Hepatocyte (in vitro differentiated cells): Measurements from ENCODE around the gene FNDC3B.

ENCODE experiments used
- CTCF ChIP-seq: fragments of 200-600 bp; sonication (generic); IDR thresholded peaks from 2 replicates; pipeline ENCODE4 v1.5.1; 2016; ENCODE audit warnings: antibody characterized with exemption, mild to moderate bottlenecking; ENCODE audit not compliant: poor library complexity
- EZH2phosphoT487 ChIP-seq: fragments of 200-600 bp; sonication (generic); IDR thresholded peaks from one replicate; pipeline ENCODE4 v1.6.1; 2018; ENCODE audit warnings: antibody characterized with exemption, mild to moderate bottlenecking, low read depth, moderate library complexity; ENCODE audit not compliant: unreplicated experiment, severe bottlenecking

- TF ChIP-seq CTCF (no peak), EZH2phosphoT487 (no peak)
Observed at GRCh38 chr3:172076212-172076611, 36.8 kb downstream of the FNDC3B start.
